Suprapubic skin (tissue), 4 donors: ENCODE data around the gene ANTXR1. TPM values are rescaled to one million over a fixed set of nuclear protein-coding genes. Genes with fewer than 3 reads are reported as not detected.

ENCODE experiments used
- DNase-seq, 2 donors: peaks; one replicate each; pipeline ENCODE4 v3.0.0-alpha.2; 2019; ENCODE audit warnings: low spot score in 2 of 2
- H3K27ac ChIP-seq: fragments of 200-600 bp; sonication (generic); one replicate; pipeline ENCODE4 v1.5.1; 2019
- H3K27me3 ChIP-seq: fragments of 200-600 bp; sonication (generic); one replicate; pipeline ENCODE4 v1.5.1; 2019
- H3K36me3 ChIP-seq: fragments of 200-600 bp; sonication (generic); one replicate; pipeline ENCODE4 v1.5.1; 2019
- H3K4me1 ChIP-seq: fragments of 200-600 bp; sonication (generic); one replicate; pipeline ENCODE4 v1.5.1; 2019
- H3K4me3 ChIP-seq: fragments of 200-600 bp; sonication (generic); one replicate; pipeline ENCODE4 v1.5.1; 2019; ENCODE audit warnings: mild to moderate bottlenecking
- H3K9me3 ChIP-seq: fragments of 200-600 bp; sonication (generic); one replicate; pipeline ENCODE4 v1.5.1; 2019
- EP300 ChIP-seq: sonication (generic); formaldehyde crosslinking; IDR thresholded peaks from one replicate; pipeline ENCODE4 v1.6.1; 2017; ENCODE audit warnings: antibody characterized with exemption
- POLR2A ChIP-seq, 2 donors: fragments of 450-650 bp; IDR thresholded peaks; one replicate each; pipeline ENCODE4 v1.6.1; 2017; ENCODE audit warnings: antibody characterized with exemption in 2 of 2, mild to moderate bottlenecking in 2 of 2, moderate library complexity in 2 of 2
- POLR2AphosphoS5 ChIP-seq, 3 donors: sonication (generic); formaldehyde crosslinking; IDR thresholded peaks; one replicate each; pipeline ENCODE4 v1.6.1; 2017; ENCODE audit warnings: antibody characterized with exemption in 3 of 3
- WGBS: methylation state at CpG from one replicate; pipeline ENCODE4 v1.1.5; 2018; 5-methylcytosine and 5-hydroxymethylcytosine counted together
- total RNA-seq, 4 donors: library from RNA; depleted of rRNA; stranded (reverse); fragments of >200 nt; gene quantifications; one replicate each; pipeline ENCODE4 v1.1.0, GENCODE V29; 2016
- TF ChIP-seq, protein P1 (sequence below), 2 donors: fragments of 200-600 bp in 1 of 2; fragments of 450-650 bp in 1 of 2; sonication (generic) in 1 of 2; IDR thresholded peaks; one replicate each; pipeline ENCODE4 v1.5.1; 2016 to 2019; ENCODE audit warnings: antibody characterized with exemption in 2 of 2, mild to moderate bottlenecking in 1 of 2, moderate library complexity in 1 of 2

The ANTXR1 gene
- total RNA-seq, 4 donors from 2014 or later = 35.5 to 111 (median 66.6) TPM

- Histone ChIP-seq H3K36me3 (peaks cover 3% of the 10 kb centered on the region), H3K27me3 (no peaks in the 10 kb centered on the region), H3K27ac (peak overlapping the region; percentile 27), H3K4me1 (peaks cover 21% of the 10 kb centered on the region), H3K9me3 (no peaks in the 10 kb centered on the region), H3K4me3 (no peak overlapping the region)
- no peak for TF ChIP-seq EP300
- TF ChIP-seq POLR2A (IDR thresholded peaks at IDR 0.05) = no peak
- TF ChIP-seq, protein P1, sequence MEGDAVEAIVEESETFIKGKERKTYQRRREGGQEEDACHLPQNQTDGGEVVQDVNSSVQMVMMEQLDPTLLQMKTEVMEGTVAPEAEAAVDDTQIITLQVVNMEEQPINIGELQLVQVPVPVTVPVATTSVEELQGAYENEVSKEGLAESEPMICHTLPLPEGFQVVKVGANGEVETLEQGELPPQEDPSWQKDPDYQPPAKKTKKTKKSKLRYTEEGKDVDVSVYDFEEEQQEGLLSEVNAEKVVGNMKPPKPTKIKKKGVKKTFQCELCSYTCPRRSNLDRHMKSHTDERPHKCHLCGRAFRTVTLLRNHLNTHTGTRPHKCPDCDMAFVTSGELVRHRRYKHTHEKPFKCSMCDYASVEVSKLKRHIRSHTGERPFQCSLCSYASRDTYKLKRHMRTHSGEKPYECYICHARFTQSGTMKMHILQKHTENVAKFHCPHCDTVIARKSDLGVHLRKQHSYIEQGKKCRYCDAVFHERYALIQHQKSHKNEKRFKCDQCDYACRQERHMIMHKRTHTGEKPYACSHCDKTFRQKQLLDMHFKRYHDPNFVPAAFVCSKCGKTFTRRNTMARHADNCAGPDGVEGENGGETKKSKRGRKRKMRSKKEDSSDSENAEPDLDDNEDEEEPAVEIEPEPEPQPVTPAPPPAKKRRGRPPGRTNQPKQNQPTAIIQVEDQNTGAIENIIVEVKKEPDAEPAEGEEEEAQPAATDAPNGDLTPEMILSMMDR (IDR thresholded peaks at IDR 0.05) = no peak
- TF ChIP-seq POLR2AphosphoS5 (IDR thresholded peaks at IDR 0.05) = no peak
- WGBS = 65% methylated on average over 2 of the region's 2 CpGs
- no peak for DNase-seq
Observed at GRCh38 chr2:69095305-69095704, 82.3 kb downstream of the ANTXR1 start.

- H3K4me1 ChIP-seq = peaks cover 21% of the 10 kb centered on the region
- H3K27ac ChIP-seq = no peak overlapping the region
- no peak for DNase-seq
- H3K9me3 ChIP-seq = no peaks in the 10 kb centered on the region
- peaks cover 3% of the 10 kb centered on the region for H3K36me3 ChIP-seq
- WGBS = 85% methylated on average over 2 of the region's 2 CpGs
- TF ChIP-seq EP300 (no peak), POLR2A (IDR thresholded peaks at IDR 0.05) (no peak), POLR2AphosphoS5 (IDR thresholded peaks at IDR 0.05) (no peak)
- TF ChIP-seq, protein P1 (IDR thresholded peaks at IDR 0.05) = no peak
- H3K27me3 ChIP-seq = no peaks in the 10 kb centered on the region
- no peak overlapping the region for H3K4me3 ChIP-seq
Observed at GRCh38 chr2:69096326-69097095, 83.5 kb downstream of the ANTXR1 start.

GRCh38 chr2:69097148-69097610, 84.2 kb downstream of the ANTXR1 start:
- no peak overlapping the region for H3K4me3 ChIP-seq
- H3K4me1 ChIP-seq = peaks cover 21% of the 10 kb centered on the region
- no peaks in the 10 kb centered on the region for H3K27me3 ChIP-seq
- TF ChIP-seq POLR2A (IDR thresholded peaks at IDR 0.05) (no peak), POLR2AphosphoS5 (IDR thresholded peaks at IDR 0.05) (no peak), EP300 (no peak)
- TF ChIP-seq, protein P1 (IDR thresholded peaks at IDR 0.05) = no peak
- H3K27ac ChIP-seq = no peak overlapping the region
- H3K36me3 ChIP-seq = no peaks in the 10 kb centered on the region
- no peak for DNase-seq
- WGBS = 44% methylated on average over 2 of the region's 2 CpGs
- H3K9me3 ChIP-seq = no peaks in the 10 kb centered on the region

GRCh38 chr2:69097891-69098655, 85.1 kb downstream of the ANTXR1 start:
- WGBS = 75% methylated on average over 2 of the region's 2 CpGs

More at GRCh38 chr2:69097891-69098655, 85.1 kb downstream of the ANTXR1 start:
- H3K9me3 ChIP-seq = no peaks in the 10 kb centered on the region
- peaks cover 6% of the 10 kb centered on the region for H3K36me3 ChIP-seq
- DNase-seq = no peak
- H3K4me3 ChIP-seq = no peak overlapping the region
- H3K27me3 ChIP-seq = no peaks in the 10 kb centered on the region
- TF ChIP-seq POLR2AphosphoS5 (IDR thresholded peaks at IDR 0.05) = no peak
- TF ChIP-seq EP300 = no peak
- TF ChIP-seq, protein P1 (IDR thresholded peaks at IDR 0.05) = no peak
- no peak for TF ChIP-seq POLR2A (IDR thresholded peaks at IDR 0.05)
- H3K4me1 ChIP-seq = peaks cover 21% of the 10 kb centered on the region
- no peak overlapping the region for H3K27ac ChIP-seq
